OCI-LY1 (cell line): ENCODE measurements around the gene CASZ1.

Source experiments
- EZH2 ChIP-seq: fragments of 200-600 bp; sonication (generic), shearing (Covaris generic); IDR thresholded peaks from 2 replicates; pipeline ENCODE4 v1.8.0; 2017; ENCODE audit warnings: borderline replicate concordance, mixed run types, mild to moderate bottlenecking, antibody characterized with exemption, low read length, moderate library complexity, mixed read lengths
- TF ChIP-seq, protein P1 (sequence below): fragments of 200-600 bp; sonication (generic), shearing (Covaris generic); IDR thresholded peaks from 2 replicates; pipeline ENCODE4 v1.5.1; 2017; ENCODE audit warnings: mild to moderate bottlenecking, antibody characterized with exemption, low read length, moderate library complexity, mixed read lengths

DNA sequence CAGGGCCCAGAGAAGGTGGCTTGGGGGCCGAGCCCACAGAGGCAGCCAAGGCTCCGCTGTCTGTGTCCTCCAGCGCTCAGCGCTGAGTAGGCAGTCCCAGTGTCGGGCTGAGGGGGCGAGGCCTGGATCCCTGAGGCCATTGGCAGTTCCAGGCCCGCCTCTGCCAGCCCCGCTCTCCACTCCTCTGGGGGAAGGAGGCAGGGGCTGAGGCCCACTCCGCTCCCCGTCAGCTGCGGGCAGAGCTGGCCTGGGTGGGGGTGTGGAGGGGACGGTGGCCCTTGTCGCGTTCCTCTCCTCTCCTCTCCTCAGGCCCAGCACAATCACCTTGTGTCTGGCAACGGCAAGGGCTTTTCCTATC is 132.8 kb downstream of the CASZ1 start:
- TF ChIP-seq, protein P1, sequence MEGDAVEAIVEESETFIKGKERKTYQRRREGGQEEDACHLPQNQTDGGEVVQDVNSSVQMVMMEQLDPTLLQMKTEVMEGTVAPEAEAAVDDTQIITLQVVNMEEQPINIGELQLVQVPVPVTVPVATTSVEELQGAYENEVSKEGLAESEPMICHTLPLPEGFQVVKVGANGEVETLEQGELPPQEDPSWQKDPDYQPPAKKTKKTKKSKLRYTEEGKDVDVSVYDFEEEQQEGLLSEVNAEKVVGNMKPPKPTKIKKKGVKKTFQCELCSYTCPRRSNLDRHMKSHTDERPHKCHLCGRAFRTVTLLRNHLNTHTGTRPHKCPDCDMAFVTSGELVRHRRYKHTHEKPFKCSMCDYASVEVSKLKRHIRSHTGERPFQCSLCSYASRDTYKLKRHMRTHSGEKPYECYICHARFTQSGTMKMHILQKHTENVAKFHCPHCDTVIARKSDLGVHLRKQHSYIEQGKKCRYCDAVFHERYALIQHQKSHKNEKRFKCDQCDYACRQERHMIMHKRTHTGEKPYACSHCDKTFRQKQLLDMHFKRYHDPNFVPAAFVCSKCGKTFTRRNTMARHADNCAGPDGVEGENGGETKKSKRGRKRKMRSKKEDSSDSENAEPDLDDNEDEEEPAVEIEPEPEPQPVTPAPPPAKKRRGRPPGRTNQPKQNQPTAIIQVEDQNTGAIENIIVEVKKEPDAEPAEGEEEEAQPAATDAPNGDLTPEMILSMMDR, result no peak
- no peak for TF ChIP-seq EZH2
